Activated T-helper 17 cell treated with anti-CD3 and anti-CD28 coated beads, Interleukin-2, amount 50 U/mL, for 72 hours (primary cell): ENCODE measurements around the gene AURKA. TPM values are rescaled to one million over a fixed set of nuclear protein-coding genes. Genes with fewer than 3 reads are reported as not detected.

Experiments used
- ATAC-seq: fragments of 150-1000 bp; cut with Tn5 transposase; replicated peaks from 2 replicates; pipeline ENCODE4 v1.10.0; 2021; ENCODE audit warnings: mild to moderate bottlenecking, moderate library complexity
- H3K27ac Mint-ChIP-seq: one replicate; pipeline ENCODE4 v1.8.0; 2022; ENCODE audit warnings: mixed read lengths
- H3K27me3 Mint-ChIP-seq: one replicate; pipeline ENCODE4 v1.8.0; 2022; ENCODE audit warnings: mixed read lengths
- H3K36me3 Mint-ChIP-seq: one replicate; pipeline ENCODE4 v1.8.0; 2022; ENCODE audit warnings: low read depth, mild to moderate bottlenecking, mixed read lengths
- H3K4me1 Mint-ChIP-seq: one replicate; pipeline ENCODE4 v1.8.0; 2022; ENCODE audit warnings: mixed read lengths
- H3K4me3 Mint-ChIP-seq: one replicate; pipeline ENCODE4 v1.8.0; 2022; ENCODE audit warnings: mild to moderate bottlenecking, mixed read lengths
- H3K9me3 Mint-ChIP-seq: one replicate; pipeline ENCODE4 v1.8.0; 2022; ENCODE audit warnings: mixed read lengths
- total RNA-seq, 2 donors: library from RNA; stranded (reverse); gene quantifications; one replicate each; pipeline ENCODE4 v1.2.3, GENCODE V29; 2022

The AURKA gene
- total RNA-seq, 2 donors from 2014 or later: 86.3 to 112 TPM

GRCh38 chr20:56427797-56428196 is 35.8 kb upstream of the AURKA start:
- Mint-ChIP-seq H3K9me3 (peaks cover 4% of the 10 kb centered on the region), H3K36me3 (no peaks in the 10 kb centered on the region), H3K27ac (peak overlapping the region; percentile 90), H3K4me3 (no peak overlapping the region), H3K4me1 (peaks cover 32% of the 10 kb centered on the region), H3K27me3 (no peaks in the 10 kb centered on the region)
- ATAC-seq: no peak

- peaks cover 40% of the 10 kb centered on the region for H3K4me1 Mint-ChIP-seq
Measured at GRCh38 chr20:56426926-56427325, 34.9 kb upstream of the AURKA start.

GRCh38 chr20:56426026-56426425 is 34.0 kb upstream of the AURKA start:
- ATAC-seq: no peak
- Mint-ChIP-seq H3K9me3 (peaks cover 4% of the 10 kb centered on the region), H3K27me3 (no peaks in the 10 kb centered on the region), H3K4me1 (peaks cover 43% of the 10 kb centered on the region), H3K27ac (peak overlapping the region; percentile 57), H3K36me3 (no peaks in the 10 kb centered on the region), H3K4me3 (no peak overlapping the region)

More at GRCh38 chr20:56426926-56427325, 34.9 kb upstream of the AURKA start:
- Mint-ChIP-seq H3K27ac (no peak overlapping the region), H3K4me3 (no peak overlapping the region), H3K27me3 (no peaks in the 10 kb centered on the region), H3K36me3 (no peaks in the 10 kb centered on the region), H3K9me3 (peaks cover 4% of the 10 kb centered on the region)
- ATAC-seq: no peak

GRCh38 chr20:56424931-56425330 is 32.9 kb upstream of the AURKA start:
- H3K36me3 Mint-ChIP-seq: no peaks in the 10 kb centered on the region
- no peaks in the 10 kb centered on the region for H3K27me3 Mint-ChIP-seq
- ATAC-seq: no peak
- H3K4me3 Mint-ChIP-seq: no peak overlapping the region
- H3K4me1 Mint-ChIP-seq: peaks cover 41% of the 10 kb centered on the region
- H3K9me3 Mint-ChIP-seq: peaks cover 4% of the 10 kb centered on the region
- H3K27ac Mint-ChIP-seq: no peak overlapping the region

DNA sequence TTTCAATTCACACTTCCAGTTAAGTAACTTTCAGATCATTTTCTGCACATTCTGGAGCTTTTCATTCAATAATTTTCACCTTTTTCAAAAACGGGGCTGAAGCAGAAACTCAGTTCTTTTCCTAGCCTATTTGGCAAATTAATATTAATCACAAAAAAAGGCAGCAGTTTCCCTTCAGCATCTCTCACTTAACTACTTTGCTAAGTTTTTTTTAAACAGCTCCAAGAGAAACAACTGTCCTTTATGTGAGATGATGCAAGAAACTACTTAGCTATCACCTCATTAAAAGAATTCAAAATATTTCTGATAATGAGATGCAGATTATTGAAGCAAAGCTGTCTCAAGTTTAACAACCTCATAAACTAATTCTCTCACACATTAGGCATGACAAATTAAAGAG is 31.9 kb upstream of the AURKA start:
- no peaks in the 10 kb centered on the region for H3K9me3 Mint-ChIP-seq
- no peaks in the 10 kb centered on the region for H3K27me3 Mint-ChIP-seq
- H3K27ac Mint-ChIP-seq: no peak overlapping the region
- H3K4me1 Mint-ChIP-seq: peaks cover 34% of the 10 kb centered on the region
- ATAC-seq: no peak
- H3K4me3 Mint-ChIP-seq: no peak overlapping the region
- no peaks in the 10 kb centered on the region for H3K36me3 Mint-ChIP-seq

GRCh38 chr20:56423211-56423610 is 31.2 kb upstream of the AURKA start:
- ATAC-seq: no peak
- Mint-ChIP-seq H3K4me3 (peak overlapping the region; percentile 61), H3K27ac (no peak overlapping the region), H3K4me1 (peaks cover 34% of the 10 kb centered on the region), H3K27me3 (no peaks in the 10 kb centered on the region), H3K9me3 (no peaks in the 10 kb centered on the region), H3K36me3 (no peaks in the 10 kb centered on the region)

DNA sequence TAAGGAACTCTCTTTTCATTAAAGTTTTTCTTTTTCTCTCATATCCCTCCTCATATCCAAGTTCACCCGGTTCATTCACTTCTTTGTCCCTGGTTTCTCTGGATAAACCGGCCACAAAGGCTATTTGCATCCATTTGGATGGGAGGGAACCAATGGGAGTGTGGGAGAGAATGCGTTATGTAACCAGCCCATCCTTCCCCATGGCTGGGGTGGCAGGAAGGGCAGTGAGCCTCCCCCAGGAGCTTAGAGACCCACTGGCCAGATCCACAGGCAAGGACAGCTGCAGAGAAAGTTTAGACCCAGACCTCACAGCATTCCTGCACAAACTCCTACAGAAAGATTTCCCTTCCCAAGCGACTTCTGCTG is 30.8 kb upstream of the AURKA start:
- H3K4me3 Mint-ChIP-seq: peak overlapping the region; percentile 61
- H3K9me3 Mint-ChIP-seq: no peaks in the 10 kb centered on the region
- no peaks in the 10 kb centered on the region for H3K27me3 Mint-ChIP-seq
- no peaks in the 10 kb centered on the region for H3K36me3 Mint-ChIP-seq
- H3K4me1 Mint-ChIP-seq: peaks cover 34% of the 10 kb centered on the region
- ATAC-seq: no peak
- H3K27ac Mint-ChIP-seq: peak overlapping the region; percentile 82

DNA sequence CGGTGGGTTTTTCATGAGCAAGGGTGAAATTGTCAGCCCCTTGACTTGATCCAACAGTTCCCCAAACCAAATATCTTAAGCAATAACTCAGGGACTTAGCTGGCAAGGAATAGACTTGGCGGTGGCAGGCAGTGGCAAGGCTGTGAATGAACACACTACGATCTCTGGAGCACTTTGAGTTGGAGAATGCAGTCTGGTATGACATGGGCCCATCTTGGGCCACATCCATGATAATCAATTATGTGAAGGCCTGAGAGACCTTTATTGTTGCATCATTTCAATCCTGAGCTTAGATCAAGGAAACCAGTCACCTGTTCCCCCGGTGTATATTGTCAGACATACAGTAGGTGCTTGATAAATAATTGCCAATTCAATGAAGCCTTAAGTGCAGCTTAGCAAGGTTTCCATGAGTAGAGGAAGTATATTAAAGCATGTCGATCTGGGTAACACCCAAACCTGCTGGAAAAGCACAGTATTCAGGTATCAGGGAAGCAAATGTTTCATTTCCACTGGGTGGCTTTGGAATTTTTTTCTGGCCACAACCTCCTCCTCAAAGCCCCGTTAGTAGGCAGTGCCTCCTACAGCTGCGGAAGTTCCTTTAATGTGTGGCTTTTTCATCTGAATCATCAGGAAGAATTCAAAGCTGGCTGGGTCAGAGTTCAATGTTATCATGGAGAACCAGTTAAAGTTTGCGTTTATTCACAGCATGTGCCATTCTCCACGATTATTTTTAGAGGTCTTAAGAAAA is 30.2 kb upstream of the AURKA start:
- Mint-ChIP-seq H3K27ac (peak overlapping the region; percentile 82), H3K4me3 (peak overlapping the region; percentile 61), H3K9me3 (no peaks in the 10 kb centered on the region), H3K4me1 (peaks cover 34% of the 10 kb centered on the region), H3K36me3 (peaks cover 4% of the 10 kb centered on the region), H3K27me3 (no peaks in the 10 kb centered on the region)
- no peak for ATAC-seq

GRCh38 chr20:56420940-56421688 is 29.1 kb upstream of the AURKA start:
- peaks cover 41% of the 10 kb centered on the region for H3K4me1 Mint-ChIP-seq
- H3K36me3 Mint-ChIP-seq: peaks cover 13% of the 10 kb centered on the region
- H3K27me3 Mint-ChIP-seq: no peaks in the 10 kb centered on the region
- H3K27ac Mint-ChIP-seq: peak overlapping the region; percentile 82
- H3K9me3 Mint-ChIP-seq: no peaks in the 10 kb centered on the region
- no peak for ATAC-seq
- peak overlapping the region; percentile 61 for H3K4me3 Mint-ChIP-seq

DNA sequence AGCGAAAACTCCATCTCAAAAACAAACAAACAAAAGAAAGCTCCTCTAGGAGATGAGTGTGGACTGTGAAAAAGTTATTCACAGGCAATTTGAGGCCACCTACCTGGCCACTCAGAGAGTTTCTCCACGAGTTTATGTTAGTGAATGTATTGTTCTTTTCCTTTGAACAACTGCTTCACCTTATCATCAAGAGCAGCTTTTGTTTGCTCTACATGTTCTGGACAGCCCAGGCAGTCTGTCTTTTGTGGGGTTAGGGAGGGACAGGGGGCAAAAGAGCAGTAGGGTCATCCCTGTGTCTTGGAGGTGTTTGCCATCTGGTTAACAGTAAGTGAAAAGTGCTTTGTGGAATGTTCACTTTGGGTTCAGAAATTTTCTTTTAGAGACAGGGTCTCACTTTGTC is 28.0 kb upstream of the AURKA start:
- Mint-ChIP-seq H3K4me3 (no peak overlapping the region), H3K4me1 (peaks cover 44% of the 10 kb centered on the region), H3K9me3 (no peaks in the 10 kb centered on the region)

GRCh38 chr20:56418385-56418861 is 26.4 kb upstream of the AURKA start:
- H3K4me3 Mint-ChIP-seq: peak overlapping the region; percentile 63
- H3K9me3 Mint-ChIP-seq: no peaks in the 10 kb centered on the region
- peaks cover 27% of the 10 kb centered on the region for H3K36me3 Mint-ChIP-seq
- peaks cover 50% of the 10 kb centered on the region for H3K4me1 Mint-ChIP-seq
- no peaks in the 10 kb centered on the region for H3K27me3 Mint-ChIP-seq
- ATAC-seq: peak; percentile 68
- H3K27ac Mint-ChIP-seq: peak overlapping the region; percentile 88

More for the DNA sequence above, 28.0 kb upstream of the AURKA start:
- H3K27ac Mint-ChIP-seq: no peak overlapping the region
- H3K27me3 Mint-ChIP-seq: no peaks in the 10 kb centered on the region
- ATAC-seq: no peak
- peaks cover 17% of the 10 kb centered on the region for H3K36me3 Mint-ChIP-seq

GRCh38 chr20:56417911-56418310 is 25.9 kb upstream of the AURKA start:
- H3K27me3 Mint-ChIP-seq: no peaks in the 10 kb centered on the region
- ATAC-seq: no peak
- H3K27ac Mint-ChIP-seq: peak overlapping the region; percentile 88
- H3K36me3 Mint-ChIP-seq: peaks cover 29% of the 10 kb centered on the region
- no peaks in the 10 kb centered on the region for H3K9me3 Mint-ChIP-seq
- H3K4me3 Mint-ChIP-seq: peak overlapping the region; percentile 63
- H3K4me1 Mint-ChIP-seq: peaks cover 50% of the 10 kb centered on the region

GRCh38 chr20:56417402-56417801 is 25.4 kb upstream of the AURKA start:
- Mint-ChIP-seq H3K27ac (peak overlapping the region; percentile 88), H3K36me3 (peaks cover 34% of the 10 kb centered on the region), H3K4me3 (peak overlapping the region; percentile 63), H3K9me3 (no peaks in the 10 kb centered on the region), H3K27me3 (no peaks in the 10 kb centered on the region), H3K4me1 (peaks cover 46% of the 10 kb centered on the region)
- no peak for ATAC-seq

GRCh38 chr20:56414842-56415765 is 23.1 kb upstream of the AURKA start:
- H3K27me3 Mint-ChIP-seq: no peaks in the 10 kb centered on the region
- peaks cover 45% of the 10 kb centered on the region for H3K36me3 Mint-ChIP-seq

More at GRCh38 chr20:56414842-56415765, 23.1 kb upstream of the AURKA start:
- peak; percentile 81 for ATAC-seq
- Mint-ChIP-seq H3K4me1 (peaks cover 43% of the 10 kb centered on the region), H3K27ac (peak overlapping the region; percentile 86), H3K9me3 (no peaks in the 10 kb centered on the region), H3K4me3 (peak overlapping the region; percentile 80)
